WERI-Rb-1 (cell line): Measurements from ENCODE around the gene TMPRSS5.

Source experiments
- DNase-seq: peaks from one replicate; pipeline ENCODE4 v3.0.0-alpha.2; 2020
- H3K27ac ChIP-seq: fragments of 250-450 bp; sonication (Bioruptor Pico); 2 replicates; pipeline ENCODE4 v1.5.1; 2020; ENCODE audit warnings: mild to moderate bottlenecking, moderate library complexity
- H3K27me3 ChIP-seq: fragments of 250-450 bp; sonication (Bioruptor Pico); 2 replicates; pipeline ENCODE4 v1.5.1; 2021; ENCODE audit warnings: mild to moderate bottlenecking, low read depth, moderate library complexity; ENCODE audit not compliant: insufficient read depth, severe bottlenecking
- H3K36me3 ChIP-seq: fragments of 250-450 bp; sonication (Bioruptor Pico); 2 replicates; pipeline ENCODE4 v1.5.1; 2020; ENCODE audit warnings: mild to moderate bottlenecking, moderate library complexity
- H3K4me3 ChIP-seq: 2 replicates; pipeline ENCODE4 v1.5.1; 2011; ENCODE audit warnings: low read depth, mild to moderate bottlenecking, control low read depth, low read length
- H3K9me3 ChIP-seq: fragments of 250-450 bp; sonication (Bioruptor Pico); 2 replicates; pipeline ENCODE4 v1.5.1; 2021; ENCODE audit warnings: mild to moderate bottlenecking, moderate library complexity; ENCODE audit not compliant: severe bottlenecking
- TF ChIP-seq, protein P1 (sequence below): IDR thresholded peaks from 2 replicates; pipeline ENCODE4 v1.5.1; 2011; ENCODE audit warnings: low read depth, mild to moderate bottlenecking, control low read depth, inconsistent platforms, low read length

TMPRSS5 gene

GRCh38 chr11:113643006-113643585 lies 63.0 kb downstream of the TMPRSS5 start:
- TF ChIP-seq, protein P1, sequence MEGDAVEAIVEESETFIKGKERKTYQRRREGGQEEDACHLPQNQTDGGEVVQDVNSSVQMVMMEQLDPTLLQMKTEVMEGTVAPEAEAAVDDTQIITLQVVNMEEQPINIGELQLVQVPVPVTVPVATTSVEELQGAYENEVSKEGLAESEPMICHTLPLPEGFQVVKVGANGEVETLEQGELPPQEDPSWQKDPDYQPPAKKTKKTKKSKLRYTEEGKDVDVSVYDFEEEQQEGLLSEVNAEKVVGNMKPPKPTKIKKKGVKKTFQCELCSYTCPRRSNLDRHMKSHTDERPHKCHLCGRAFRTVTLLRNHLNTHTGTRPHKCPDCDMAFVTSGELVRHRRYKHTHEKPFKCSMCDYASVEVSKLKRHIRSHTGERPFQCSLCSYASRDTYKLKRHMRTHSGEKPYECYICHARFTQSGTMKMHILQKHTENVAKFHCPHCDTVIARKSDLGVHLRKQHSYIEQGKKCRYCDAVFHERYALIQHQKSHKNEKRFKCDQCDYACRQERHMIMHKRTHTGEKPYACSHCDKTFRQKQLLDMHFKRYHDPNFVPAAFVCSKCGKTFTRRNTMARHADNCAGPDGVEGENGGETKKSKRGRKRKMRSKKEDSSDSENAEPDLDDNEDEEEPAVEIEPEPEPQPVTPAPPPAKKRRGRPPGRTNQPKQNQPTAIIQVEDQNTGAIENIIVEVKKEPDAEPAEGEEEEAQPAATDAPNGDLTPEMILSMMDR: no peak
- no peaks in the 10 kb centered on the region for H3K27me3 ChIP-seq
- no peak overlapping the region for H3K4me3 ChIP-seq
- H3K36me3 ChIP-seq: no peaks in the 10 kb centered on the region
- H3K9me3 ChIP-seq: no peaks in the 10 kb centered on the region
- DNase-seq: no peak
- no peak overlapping the region for H3K27ac ChIP-seq

GRCh38 chr11:113642090-113642489 lies 64.0 kb downstream of the TMPRSS5 start:
- no peaks in the 10 kb centered on the region for H3K27me3 ChIP-seq
- no peaks in the 10 kb centered on the region for H3K36me3 ChIP-seq
- H3K9me3 ChIP-seq: no peaks in the 10 kb centered on the region
- DNase-seq: no peak
- TF ChIP-seq, protein P1: no peak
- no peak overlapping the region for H3K27ac ChIP-seq
- H3K4me3 ChIP-seq: no peak overlapping the region

DNA sequence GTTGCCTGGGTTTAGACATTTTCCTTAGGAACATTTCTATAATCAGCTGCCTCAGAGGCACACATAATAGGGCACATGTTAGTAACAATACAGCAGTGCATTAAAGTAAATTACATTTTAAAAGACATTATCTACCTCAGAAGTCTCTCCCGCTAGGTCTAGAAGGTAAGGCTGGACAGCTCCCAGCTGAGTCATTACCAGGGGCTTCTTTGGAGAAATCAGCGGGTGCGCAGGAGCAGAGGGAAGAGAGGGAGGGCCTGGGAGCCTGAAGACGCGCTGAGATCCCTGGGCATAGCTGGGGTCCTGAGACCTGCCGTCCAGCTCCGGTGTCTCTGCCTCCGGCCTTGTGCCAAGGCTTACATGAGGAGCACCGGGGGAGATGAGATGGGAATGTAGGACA lies 67.7 kb downstream of the TMPRSS5 start:
- H3K9me3 ChIP-seq: peaks cover 4% of the 10 kb centered on the region
- H3K4me3 ChIP-seq: no peak overlapping the region
- TF ChIP-seq, protein P1: no peak
- no peak overlapping the region for H3K27ac ChIP-seq
- no peak for DNase-seq
- H3K36me3 ChIP-seq: no peaks in the 10 kb centered on the region
- no peaks in the 10 kb centered on the region for H3K27me3 ChIP-seq

- Histone ChIP-seq H3K9me3 (peaks cover 4% of the 10 kb centered on the region), H3K27ac (no peak overlapping the region), H3K27me3 (no peaks in the 10 kb centered on the region), H3K4me3 (no peak overlapping the region), H3K36me3 (no peaks in the 10 kb centered on the region)
- TF ChIP-seq, protein P1: no peak
- no peak for DNase-seq
Observed at GRCh38 chr11:113637636-113638035, 68.5 kb downstream of the TMPRSS5 start.
